ENCODE data around the gene PI4KB. TPM values are rescaled to one million over a fixed set of nuclear protein-coding genes. Genes with fewer than 3 reads are reported as not detected.

Gene PI4KB
- total and polyA plus RNA-seq, 2 of the 13 experiments (the other 11 are each of a cell fraction or from before 2014, with no cell fraction given) = 19.5 to 29.3 TPM

DNA sequence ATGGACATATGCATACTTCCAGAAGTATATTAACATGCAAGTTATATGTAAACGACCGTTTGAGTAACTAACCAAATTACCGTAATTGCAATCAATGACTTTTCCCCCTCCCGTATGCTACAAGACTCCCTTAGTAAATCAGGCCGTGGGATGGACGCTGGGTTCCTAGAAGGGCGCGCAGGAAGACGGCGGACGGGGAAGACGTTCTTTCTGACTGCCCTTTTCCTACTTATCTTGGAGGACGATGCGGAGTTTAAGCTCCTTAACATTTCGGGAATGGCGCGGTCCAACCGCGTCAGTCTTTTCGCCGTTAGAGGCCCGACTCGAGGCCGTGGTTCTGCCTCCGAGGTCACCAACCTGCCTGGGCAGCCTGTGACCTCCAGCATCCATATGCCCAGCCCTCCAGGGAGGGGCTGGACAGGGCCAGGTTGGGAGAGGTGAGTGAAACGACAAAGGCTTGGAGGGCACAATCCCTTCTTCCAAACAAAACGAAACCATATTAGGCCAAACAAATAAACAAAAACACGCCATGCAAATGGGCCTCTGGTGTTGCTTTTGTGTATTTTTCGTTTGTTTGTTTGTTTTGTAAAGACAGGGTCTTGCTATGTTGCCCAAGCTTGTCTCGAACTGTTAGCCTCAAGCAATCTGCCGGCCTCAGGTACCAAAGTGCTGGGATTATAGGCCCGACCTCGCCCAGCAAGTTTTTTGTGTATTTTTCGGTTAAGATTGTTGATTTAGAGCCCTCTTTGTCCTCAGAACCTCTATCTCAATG is 873 bp upstream of the PI4KB start (continued):
- TF ChIP-seq, protein P1, sequence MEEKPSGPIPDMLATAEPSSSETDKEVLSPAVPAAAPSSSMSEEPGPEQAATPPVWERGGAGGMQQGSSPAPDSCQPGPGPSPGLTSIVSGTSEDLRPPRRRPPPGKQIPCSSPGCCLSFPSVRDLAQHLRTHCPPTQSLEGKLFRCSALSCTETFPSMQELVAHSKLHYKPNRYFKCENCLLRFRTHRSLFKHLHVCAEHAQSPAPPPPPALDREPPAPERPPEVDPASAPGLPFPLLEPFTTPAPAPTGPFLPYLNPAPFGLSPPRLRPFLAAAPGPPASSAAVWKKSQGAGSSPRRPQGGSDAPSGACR (CRISPR knock-in tag; IDR thresholded peaks at IDR 0.05) = no peak
- peak; percentile 69; the same call in 1 of the 2 replicates for TF ChIP-seq ZNF501 (CRISPR knock-in tag; IDR thresholded peaks at IDR 0.05)
- TF ChIP-seq THAP11 (CRISPR knock-in tag; IDR thresholded peaks at IDR 0.05) = peak; percentile 39
- TF ChIP-seq, protein P2, sequence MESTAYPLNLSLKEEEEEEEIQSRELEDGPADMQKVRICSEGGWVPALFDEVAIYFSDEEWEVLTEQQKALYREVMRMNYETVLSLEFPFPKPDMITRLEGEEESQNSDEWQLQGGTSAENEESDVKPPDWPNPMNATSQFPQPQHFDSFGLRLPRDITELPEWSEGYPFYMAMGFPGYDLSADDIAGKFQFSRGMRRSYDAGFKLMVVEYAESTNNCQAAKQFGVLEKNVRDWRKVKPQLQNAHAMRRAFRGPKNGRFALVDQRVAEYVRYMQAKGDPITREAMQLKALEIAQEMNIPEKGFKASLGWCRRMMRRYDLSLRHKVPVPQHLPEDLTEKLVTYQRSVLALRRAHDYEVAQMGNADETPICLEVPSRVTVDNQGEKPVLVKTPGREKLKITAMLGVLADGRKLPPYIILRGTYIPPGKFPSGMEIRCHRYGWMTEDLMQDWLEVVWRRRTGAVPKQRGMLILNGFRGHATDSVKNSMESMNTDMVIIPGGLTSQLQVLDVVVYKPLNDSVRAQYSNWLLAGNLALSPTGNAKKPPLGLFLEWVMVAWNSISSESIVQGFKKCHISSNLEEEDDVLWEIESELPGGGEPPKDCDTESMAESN (CRISPR knock-in tag; conservative IDR thresholded peaks at IDR 0.05) = no peak
- 0 out of 2 replicates have a peak, but pooled peaks have one; percentile 48 for TF ChIP-seq GLI4 (CRISPR knock-in tag; IDR thresholded peaks at IDR 0.05; ENCODE audit: borderline replicate concordance)
- TF ChIP-seq TARDBP (CRISPR knock-in tag; IDR thresholded peaks at IDR 0.05) = no peak
- no peak for TF ChIP-seq ZBTB42 (CRISPR knock-in tag; IDR thresholded peaks at IDR 0.05)
- TF ChIP-seq ZBTB2 (CRISPR knock-in tag; IDR thresholded peaks at IDR 0.05; ENCODE audit: low read depth) = no peak
- TF ChIP-seq ZFX (CRISPR knock-in tag; IDR thresholded peaks at IDR 0.05; ENCODE audit: low read depth) = peak; percentile 47
- TF ChIP-seq GZF1 (CRISPR knock-in tag; IDR thresholded peaks at IDR 0.05) = peak; percentile 99
- 0 out of 2 replicates have a peak, but pooled peaks have one; percentile 19 for TF ChIP-seq HMGXB3 (CRISPR knock-in tag; IDR thresholded peaks at IDR 0.05; ENCODE audit: borderline replicate concordance)
- TF ChIP-seq ZNF770 (CRISPR knock-in tag; IDR thresholded peaks at IDR 0.05) = peak; percentile 91
- no peak for TF ChIP-seq ZNF678 (CRISPR knock-in tag; IDR thresholded peaks at IDR 0.05)
- TF ChIP-seq ZNF24 (IDR thresholded peaks at IDR 0.05) = no peak
- TF ChIP-seq ZNF430 (CRISPR knock-in tag; IDR thresholded peaks at IDR 0.05) = 0 out of 2 replicates have a peak, but pooled peaks have one; percentile 2
- TF ChIP-seq THYN1 (CRISPR knock-in tag; IDR thresholded peaks at IDR 0.05; ENCODE audit: borderline replicate concordance, low read depth) = no peak

Data from HepG2 (cell line).